Lower lobe of right lung (tissue), 2 donors: ENCODE data around the gene PCMTD2. TPM values are rescaled to one million over a fixed set of nuclear protein-coding genes. Genes with fewer than 3 reads are reported as not detected.

ENCODE experiments used
- ATAC-seq, 2 donors: fragments of 200-7000 bp; cut with Tn5 transposase; one replicate each; pipeline ENCODE4 v1.9.1; 2020 to 2022; ENCODE audit warnings: mild to moderate bottlenecking in 2 of 2, moderate library complexity in 2 of 2
- DNase-seq: peaks from one replicate; pipeline ENCODE4 v3.0.0-alpha.2; 2020
- H3K27ac ChIP-seq: fragments of 200-600 bp; one replicate; pipeline ENCODE4 v1.8.0; 2022
- H3K27me3 ChIP-seq: fragments of 200-600 bp; one replicate; pipeline ENCODE4 v1.8.0; 2022; ENCODE audit warnings: low read depth
- H3K36me3 ChIP-seq: fragments of 200-600 bp; one replicate; pipeline ENCODE4 v1.8.0; 2022; ENCODE audit warnings: mild to moderate bottlenecking
- H3K4me1 ChIP-seq: fragments of 200-600 bp; one replicate; pipeline ENCODE4 v1.8.0; 2022
- H3K4me3 ChIP-seq: fragments of 200-600 bp; one replicate; pipeline ENCODE4 v1.8.0; 2022; ENCODE audit warnings: mild to moderate bottlenecking
- H3K9me3 ChIP-seq: fragments of 200-600 bp; one replicate; pipeline ENCODE4 v1.8.0; 2022
- intact Hi-C: fragments of 100-400 bp; cut with DNase I; formaldehyde crosslinking; loops from one replicate; pipeline ENCODE4 v1.11.0; 2022
- total RNA-seq: library from RNA; stranded (reverse); fragmentation: NEBNext Ultra II Directional; extraction: Animal tissue kit (Norgen Biotek cat#: 25700); gene quantifications from one replicate; pipeline ENCODE4 v1.2.1, GENCODE V29; 2021
- TF ChIP-seq, protein P1 (sequence below): fragments of 200-600 bp; IDR thresholded peaks from one replicate; pipeline ENCODE4 v1.8.0; 2022; ENCODE audit warnings: antibody characterized with exemption, mild to moderate bottlenecking
- donor health status: DM: no; HTN: yes; CAD: no; lungs with severe emphysema.

PCMTD2 gene
- total RNA-seq, 1 donor from 2014 or later: 65.8 TPM

DNA sequence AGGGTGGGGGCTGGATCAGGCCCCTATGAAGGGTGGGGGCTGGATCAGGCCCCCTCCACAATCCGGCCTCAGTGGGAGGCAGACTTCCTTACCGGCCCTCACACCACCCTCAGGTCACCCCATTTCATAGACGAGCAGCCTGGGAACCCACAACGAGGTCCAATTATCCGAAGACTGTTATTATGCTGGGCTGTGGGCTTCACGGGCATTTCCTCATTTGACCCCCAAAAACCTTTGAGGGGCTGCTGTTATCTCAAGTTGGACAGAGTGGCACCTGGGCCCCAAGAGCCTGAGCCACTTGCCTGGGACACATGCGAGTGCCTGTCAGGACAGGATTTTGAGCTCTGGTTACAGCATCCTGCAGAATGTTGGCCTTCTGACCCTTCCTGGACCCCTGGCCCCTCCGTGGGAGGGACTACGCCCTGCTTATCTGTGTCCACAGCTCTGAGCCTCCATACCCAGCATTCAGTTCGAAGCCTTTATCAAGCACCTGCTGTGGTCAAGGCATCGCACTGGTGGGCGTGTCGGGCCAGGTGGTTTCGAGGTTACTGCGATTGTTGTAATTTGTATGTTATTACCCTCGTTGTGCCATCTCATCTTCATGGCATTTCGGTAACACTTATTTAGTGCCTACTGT lies 34.5 kb upstream of the PCMTD2 start:
- TF ChIP-seq, protein P1, sequence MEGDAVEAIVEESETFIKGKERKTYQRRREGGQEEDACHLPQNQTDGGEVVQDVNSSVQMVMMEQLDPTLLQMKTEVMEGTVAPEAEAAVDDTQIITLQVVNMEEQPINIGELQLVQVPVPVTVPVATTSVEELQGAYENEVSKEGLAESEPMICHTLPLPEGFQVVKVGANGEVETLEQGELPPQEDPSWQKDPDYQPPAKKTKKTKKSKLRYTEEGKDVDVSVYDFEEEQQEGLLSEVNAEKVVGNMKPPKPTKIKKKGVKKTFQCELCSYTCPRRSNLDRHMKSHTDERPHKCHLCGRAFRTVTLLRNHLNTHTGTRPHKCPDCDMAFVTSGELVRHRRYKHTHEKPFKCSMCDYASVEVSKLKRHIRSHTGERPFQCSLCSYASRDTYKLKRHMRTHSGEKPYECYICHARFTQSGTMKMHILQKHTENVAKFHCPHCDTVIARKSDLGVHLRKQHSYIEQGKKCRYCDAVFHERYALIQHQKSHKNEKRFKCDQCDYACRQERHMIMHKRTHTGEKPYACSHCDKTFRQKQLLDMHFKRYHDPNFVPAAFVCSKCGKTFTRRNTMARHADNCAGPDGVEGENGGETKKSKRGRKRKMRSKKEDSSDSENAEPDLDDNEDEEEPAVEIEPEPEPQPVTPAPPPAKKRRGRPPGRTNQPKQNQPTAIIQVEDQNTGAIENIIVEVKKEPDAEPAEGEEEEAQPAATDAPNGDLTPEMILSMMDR: no peak
- ATAC-seq: no peak
- intact Hi-C loops: no loop called here

DNA sequence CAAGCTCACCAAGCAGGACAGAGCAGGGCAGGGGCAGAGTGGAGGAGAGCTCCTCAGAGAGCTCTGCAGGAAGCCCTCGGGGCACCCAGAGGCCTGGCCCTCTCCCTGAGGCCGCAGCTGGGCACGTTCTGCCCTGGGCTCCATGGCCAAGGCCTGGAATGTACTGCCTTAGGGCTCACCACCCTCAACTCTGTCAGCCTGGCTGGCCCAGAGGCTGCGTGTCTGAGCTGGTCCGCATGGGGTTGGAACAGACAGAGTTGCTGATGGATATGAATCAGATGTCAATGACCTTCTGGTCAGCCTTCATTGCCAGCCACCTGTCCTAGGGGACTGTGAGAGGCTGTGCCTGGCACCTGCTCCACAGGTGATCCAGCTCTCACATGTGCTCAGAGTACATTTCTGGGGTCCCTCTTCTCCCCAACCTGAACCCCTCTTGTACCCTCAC lies 33.2 kb upstream of the PCMTD2 start:
- H3K4me3 ChIP-seq: no peak overlapping the region
- peak; percentile 4 to 20 for ATAC-seq
- H3K9me3 ChIP-seq: no peaks in the 10 kb centered on the region
- intact Hi-C loops: no loop called here
- TF ChIP-seq, protein P1: no peak
- H3K4me1 ChIP-seq: peaks cover 32% of the 10 kb centered on the region
- no peaks in the 10 kb centered on the region for H3K36me3 ChIP-seq
- H3K27ac ChIP-seq: no peak overlapping the region
- DNase-seq: no peak
- H3K27me3 ChIP-seq: no peaks in the 10 kb centered on the region

More for the DNA sequence above, 34.5 kb upstream of the PCMTD2 start:
- Histone ChIP-seq H3K27me3 (no peaks in the 10 kb centered on the region), H3K4me1 (peaks cover 32% of the 10 kb centered on the region), H3K9me3 (no peaks in the 10 kb centered on the region), H3K36me3 (no peaks in the 10 kb centered on the region), H3K27ac (no peak overlapping the region), H3K4me3 (no peak overlapping the region)
- DNase-seq: no peak

DNA sequence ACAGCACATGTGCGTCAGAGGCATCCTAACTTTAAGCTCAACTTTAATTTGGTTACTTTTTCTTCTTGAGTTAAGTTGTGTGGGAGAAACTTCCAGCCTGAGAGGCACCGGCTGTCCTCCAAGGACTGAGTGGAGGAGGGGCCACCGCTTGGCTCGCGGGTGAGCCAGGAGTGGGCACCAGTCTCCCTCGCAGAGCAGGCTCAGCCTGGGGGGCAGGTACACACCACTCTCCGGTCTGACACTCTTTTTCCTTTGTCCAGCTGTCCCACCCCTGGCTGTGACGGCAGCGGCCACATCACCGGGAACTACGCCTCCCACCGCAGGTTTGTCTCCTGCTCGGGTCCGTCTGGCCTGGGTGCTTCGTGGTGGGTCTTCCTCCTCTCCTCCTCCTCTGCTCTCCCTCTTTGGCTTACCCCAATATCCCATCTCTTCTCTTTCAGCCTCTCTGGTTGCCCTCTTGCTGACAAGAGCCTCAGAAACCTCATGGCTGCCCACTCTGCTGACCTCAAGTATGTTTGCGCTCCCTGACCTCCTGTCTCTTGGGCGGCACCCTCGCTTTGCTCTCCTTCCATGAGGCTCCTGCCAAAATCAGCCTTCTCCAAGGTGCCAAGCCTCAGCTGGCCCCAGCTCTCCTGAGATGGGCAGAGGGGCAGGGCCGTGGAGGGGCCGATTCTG lies 32.6 kb upstream of the PCMTD2 start:
- peak; percentile 62 to 73 for ATAC-seq
- no peak overlapping the region for H3K4me3 ChIP-seq
- H3K9me3 ChIP-seq: no peaks in the 10 kb centered on the region
- H3K36me3 ChIP-seq: no peaks in the 10 kb centered on the region
- intact Hi-C loops: no loop called here
- TF ChIP-seq, protein P1: no peak
- DNase-seq: no peak
- H3K27me3 ChIP-seq: no peaks in the 10 kb centered on the region
- peaks cover 32% of the 10 kb centered on the region for H3K4me1 ChIP-seq
- no peak overlapping the region for H3K27ac ChIP-seq

GRCh38 chr20:64223526-64224067 lies 32.0 kb upstream of the PCMTD2 start:
- Histone ChIP-seq H3K36me3 (no peaks in the 10 kb centered on the region), H3K27ac (no peak overlapping the region), H3K4me3 (no peak overlapping the region), H3K27me3 (no peaks in the 10 kb centered on the region), H3K9me3 (no peaks in the 10 kb centered on the region), H3K4me1 (peaks cover 32% of the 10 kb centered on the region)
- DNase-seq (no peak), ATAC-seq (peak; percentile 61 to 70)
- intact Hi-C loops: no loop called here
- TF ChIP-seq, protein P1: peak; percentile 13

GRCh38 chr20:64224351-64225170 lies 31.0 kb upstream of the PCMTD2 start:
- H3K36me3 ChIP-seq: no peaks in the 10 kb centered on the region
- no peak overlapping the region for H3K4me3 ChIP-seq
- TF ChIP-seq, protein P1: no peak
- intact Hi-C loops: no loop called here
- DNase-seq (no peak), ATAC-seq (peak in 1 of 2 donors; percentile 22)
- peaks cover 32% of the 10 kb centered on the region for H3K4me1 ChIP-seq
- no peak overlapping the region for H3K27ac ChIP-seq
- H3K27me3 ChIP-seq: no peaks in the 10 kb centered on the region
- H3K9me3 ChIP-seq: no peaks in the 10 kb centered on the region
